ENCODE results near the gene RGS7. TPM values are rescaled to one million over a fixed set of nuclear protein-coding genes. Genes with fewer than 3 reads are reported as not detected.

The RGS7 gene
- total and polyA plus RNA-seq, 10 of the 15 experiments (the other 5 are each of a cell fraction or from before 2014, with no cell fraction given) = not detected

GRCh38 chr1:241270016-241270415, 87.0 kb downstream of the RGS7 start:
- TF ChIP-seq, protein P1, sequence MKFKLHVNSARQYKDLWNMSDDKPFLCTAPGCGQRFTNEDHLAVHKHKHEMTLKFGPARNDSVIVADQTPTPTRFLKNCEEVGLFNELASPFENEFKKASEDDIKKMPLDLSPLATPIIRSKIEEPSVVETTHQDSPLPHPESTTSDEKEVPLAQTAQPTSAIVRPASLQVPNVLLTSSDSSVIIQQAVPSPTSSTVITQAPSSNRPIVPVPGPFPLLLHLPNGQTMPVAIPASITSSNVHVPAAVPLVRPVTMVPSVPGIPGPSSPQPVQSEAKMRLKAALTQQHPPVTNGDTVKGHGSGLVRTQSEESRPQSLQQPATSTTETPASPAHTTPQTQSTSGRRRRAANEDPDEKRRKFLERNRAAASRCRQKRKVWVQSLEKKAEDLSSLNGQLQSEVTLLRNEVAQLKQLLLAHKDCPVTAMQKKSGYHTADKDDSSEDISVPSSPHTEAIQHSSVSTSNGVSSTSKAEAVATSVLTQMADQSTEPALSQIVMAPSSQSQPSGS (IDR thresholded peaks at IDR 0.05; ENCODE audit: low read length) = no peak
- TF ChIP-seq TCF7 (IDR thresholded peaks at IDR 0.05; ENCODE audit: borderline replicate concordance) (no peak), MTA2 (IDR thresholded peaks at IDR 0.05; ENCODE audit: low read depth) (no peak), MYB (IDR thresholded peaks at IDR 0.05; ENCODE audit: borderline replicate concordance, low read depth, low read length) (no peak), ZNF622 (IDR thresholded peaks at IDR 0.05) (no peak), SP1 (IDR thresholded peaks at IDR 0.05; ENCODE audit: low read depth, low read length) (no peak), CREB1 (IDR thresholded peaks at IDR 0.05; ENCODE audit: low read depth) (no peak), SPI1 (IDR thresholded peaks at IDR 0.05; ENCODE audit: borderline replicate concordance, insufficient read depth, low read depth, low read length) (no peak), BRCA1 (IDR thresholded peaks at IDR 0.05; ENCODE audit: low read depth, low read length) (no peak), PAX5 (IDR thresholded peaks at IDR 0.05; ENCODE audit: borderline replicate concordance, low read depth, low read length) (no peak), CREM (IDR thresholded peaks at IDR 0.05; ENCODE audit: low read depth) (no peak)
- Histone ChIP-seq H3K9me3 (replicated peaks; ENCODE audit: control insufficient read depth, insufficient read depth, low read length) (no peaks in the 10 kb centered on the region), H3K4me1 (ENCODE audit: control insufficient read depth, insufficient read depth, low read length) (no peaks in the 10 kb centered on the region), H3K79me2 (ENCODE audit: control insufficient read depth, insufficient read depth, low read length) (no peaks in the 10 kb centered on the region), H3K27ac (ENCODE audit: control insufficient read depth, insufficient read depth) (no peak overlapping the region), H3K36me3 (ENCODE audit: control insufficient read depth in 2 of 2, insufficient read depth in 2 of 2, low read length in 1 of 2) (no peaks in the 10 kb centered on the region), H3K27me3 (replicated peaks in 1 of 2; ENCODE audit: control insufficient read depth in 2 of 2, insufficient read depth in 2 of 2, low read length in 1 of 2) (no peaks in the 10 kb centered on the region), H3K4me3 (no peak overlapping the region), H3K9ac (ENCODE audit: control insufficient read depth, insufficient read depth, low read length) (no peak overlapping the region), H2AFZ (ENCODE audit: control insufficient read depth, low read depth, low read length) (no peak overlapping the region), H3K4me2 (ENCODE audit: control insufficient read depth, insufficient read depth) (no peak overlapping the region), H4K20me1 (ENCODE audit: control insufficient read depth, insufficient read depth) (no peaks in the 10 kb centered on the region)
- no peak for DNase-seq (ENCODE audit: low read depth, low spot score)
- ChIA-PET RAD21 (ENCODE audit: unreplicated experiment) (no interaction called here), SMC1A (ENCODE audit: uncharacterized antibody, unreplicated experiment) (no interaction called here), POLR2A (no interaction called here), CTCF (interaction anchor here (0.6 to 1.1 kb wide), 2 partner anchors 382 to 1127 kb away, joined by 4 read pairs; no protein-coding TSS in a partner anchor)
- no peak for ATAC-seq
- FAIRE-seq = no peak
- intact Hi-C loops (cut with micrococcal nuclease; ENCODE audit: unreplicated experiment) = no loop called here
- in situ Hi-C loops (cut with MboI) = no loop called here
- no TSS peak for BruUV-seq (replicated peaks)
- WGBS (ENCODE audit: insufficient coverage, insufficient replicate concordance, low lambda C conversion rate, missing lambda C conversion rate) = 6% methylated on average over 2 of the region's 2 CpGs

All from GM12878 (cell line).